Measurements from ENCODE around the gene CARNS1. TPM values are rescaled to one million over a fixed set of nuclear protein-coding genes. Genes with fewer than 3 reads are reported as not detected.

The CARNS1 gene
- total and polyA plus RNA-seq, 2 of the 13 experiments (the other 11 are each of a cell fraction or from before 2014, with no cell fraction given) = not detected

DNA sequence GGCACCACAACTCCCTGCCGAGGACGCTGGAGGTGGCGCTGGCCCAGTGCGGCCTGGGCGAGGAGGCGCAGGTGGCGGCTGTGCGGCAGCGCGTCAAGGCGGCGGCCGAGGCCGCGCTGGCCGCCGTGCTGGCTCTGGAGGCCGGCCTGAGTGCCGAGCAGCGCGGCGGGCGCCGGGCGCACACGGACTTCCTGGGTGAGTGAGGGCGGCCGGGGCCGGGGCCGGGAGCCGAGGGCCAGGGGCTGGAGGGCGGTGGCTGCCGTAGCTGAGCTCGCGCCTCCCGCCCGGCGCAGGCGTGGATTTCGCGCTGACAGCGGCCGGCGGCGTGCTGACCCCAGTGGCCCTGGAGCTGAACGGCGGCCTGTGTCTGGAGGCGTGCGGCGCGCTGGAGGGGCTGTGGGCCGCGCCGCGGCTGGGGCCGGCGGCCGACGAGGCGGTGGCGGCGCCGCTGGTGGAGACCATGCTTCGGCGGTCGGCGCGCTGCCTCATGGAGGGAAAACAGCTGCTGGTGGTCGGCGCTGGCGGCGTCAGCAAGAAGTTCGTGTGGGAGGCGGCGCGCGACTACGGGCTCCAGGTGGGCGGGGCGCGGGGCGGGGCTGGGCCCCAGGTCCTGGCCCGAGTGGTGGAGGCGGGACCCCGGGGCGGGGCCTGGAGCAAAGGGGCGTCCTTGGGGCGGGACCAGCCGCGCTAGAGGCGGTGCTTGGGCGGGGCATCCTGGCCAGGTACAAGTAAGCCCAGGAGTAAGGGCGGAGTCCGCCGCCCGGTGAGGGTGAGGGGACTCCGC, 5.4 kb downstream of the CARNS1 start (continued):
- TF ChIP-seq, protein P1, sequence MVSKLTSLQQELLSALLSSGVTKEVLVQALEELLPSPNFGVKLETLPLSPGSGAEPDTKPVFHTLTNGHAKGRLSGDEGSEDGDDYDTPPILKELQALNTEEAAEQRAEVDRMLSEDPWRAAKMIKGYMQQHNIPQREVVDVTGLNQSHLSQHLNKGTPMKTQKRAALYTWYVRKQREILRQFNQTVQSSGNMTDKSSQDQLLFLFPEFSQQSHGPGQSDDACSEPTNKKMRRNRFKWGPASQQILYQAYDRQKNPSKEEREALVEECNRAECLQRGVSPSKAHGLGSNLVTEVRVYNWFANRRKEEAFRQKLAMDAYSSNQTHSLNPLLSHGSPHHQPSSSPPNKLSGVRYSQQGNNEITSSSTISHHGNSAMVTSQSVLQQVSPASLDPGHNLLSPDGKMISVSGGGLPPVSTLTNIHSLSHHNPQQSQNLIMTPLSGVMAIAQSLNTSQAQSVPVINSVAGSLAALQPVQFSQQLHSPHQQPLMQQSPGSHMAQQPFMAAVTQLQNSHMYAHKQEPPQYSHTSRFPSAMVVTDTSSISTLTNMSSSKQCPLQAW (CRISPR knock-in tag; IDR thresholded peaks at IDR 0.05) = no peak
- TF ChIP-seq ARNTL (CRISPR knock-in tag; IDR thresholded peaks at IDR 0.05) = no peak
- TF ChIP-seq ZNF326 (CRISPR knock-in tag; IDR thresholded peaks at IDR 0.05; ENCODE audit: borderline replicate concordance) = no peak
- TF ChIP-seq, protein P2, sequence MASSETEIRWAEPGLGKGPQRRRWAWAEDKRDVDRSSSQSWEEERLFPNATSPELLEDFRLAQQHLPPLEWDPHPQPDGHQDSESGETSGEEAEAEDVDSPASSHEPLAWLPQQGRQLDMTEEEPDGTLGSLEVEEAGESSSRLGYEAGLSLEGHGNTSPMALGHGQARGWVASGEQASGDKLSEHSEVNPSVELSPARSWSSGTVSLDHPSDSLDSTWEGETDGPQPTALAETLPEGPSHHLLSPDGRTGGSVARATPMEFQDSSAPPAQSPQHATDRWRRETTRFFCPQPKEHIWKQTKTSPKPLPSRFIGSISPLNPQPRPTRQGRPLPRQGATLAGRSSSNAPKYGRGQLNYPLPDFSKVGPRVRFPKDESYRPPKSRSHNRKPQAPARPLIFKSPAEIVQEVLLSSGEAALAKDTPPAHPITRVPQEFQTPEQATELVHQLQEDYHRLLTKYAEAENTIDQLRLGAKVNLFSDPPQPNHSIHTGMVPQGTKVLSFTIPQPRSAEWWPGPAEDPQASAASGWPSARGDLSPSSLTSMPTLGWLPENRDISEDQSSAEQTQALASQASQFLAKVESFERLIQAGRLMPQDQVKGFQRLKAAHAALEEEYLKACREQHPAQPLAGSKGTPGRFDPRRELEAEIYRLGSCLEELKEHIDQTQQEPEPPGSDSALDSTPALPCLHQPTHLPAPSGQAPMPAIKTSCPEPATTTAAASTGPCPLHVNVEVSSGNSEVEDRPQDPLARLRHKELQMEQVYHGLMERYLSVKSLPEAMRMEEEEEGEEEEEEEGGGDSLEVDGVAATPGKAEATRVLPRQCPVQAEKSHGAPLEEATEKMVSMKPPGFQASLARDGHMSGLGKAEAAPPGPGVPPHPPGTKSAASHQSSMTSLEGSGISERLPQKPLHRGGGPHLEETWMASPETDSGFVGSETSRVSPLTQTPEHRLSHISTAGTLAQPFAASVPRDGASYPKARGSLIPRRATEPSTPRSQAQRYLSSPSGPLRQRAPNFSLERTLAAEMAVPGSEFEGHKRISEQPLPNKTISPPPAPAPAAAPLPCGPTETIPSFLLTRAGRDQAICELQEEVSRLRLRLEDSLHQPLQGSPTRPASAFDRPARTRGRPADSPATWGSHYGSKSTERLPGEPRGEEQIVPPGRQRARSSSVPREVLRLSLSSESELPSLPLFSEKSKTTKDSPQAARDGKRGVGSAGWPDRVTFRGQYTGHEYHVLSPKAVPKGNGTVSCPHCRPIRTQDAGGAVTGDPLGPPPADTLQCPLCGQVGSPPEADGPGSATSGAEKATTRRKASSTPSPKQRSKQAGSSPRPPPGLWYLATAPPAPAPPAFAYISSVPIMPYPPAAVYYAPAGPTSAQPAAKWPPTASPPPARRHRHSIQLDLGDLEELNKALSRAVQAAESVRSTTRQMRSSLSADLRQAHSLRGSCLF (CRISPR knock-in tag; IDR thresholded peaks at IDR 0.05; ENCODE audit: borderline replicate concordance) = no peak
- peak; percentile 39; the same call in 1 of the 2 replicates for TF ChIP-seq ZNF547 (CRISPR knock-in tag; IDR thresholded peaks at IDR 0.05)
- TF ChIP-seq FOXA1 (IDR thresholded peaks at IDR 0.05) = no peak
- no peak for TF ChIP-seq FOXA1 (CRISPR knock-in tag; IDR thresholded peaks at IDR 0.05)
- TF ChIP-seq ZBTB3 (CRISPR knock-in tag; IDR thresholded peaks at IDR 0.05; ENCODE audit: borderline replicate concordance, low read depth) = no peak
- TF ChIP-seq, protein P3, sequence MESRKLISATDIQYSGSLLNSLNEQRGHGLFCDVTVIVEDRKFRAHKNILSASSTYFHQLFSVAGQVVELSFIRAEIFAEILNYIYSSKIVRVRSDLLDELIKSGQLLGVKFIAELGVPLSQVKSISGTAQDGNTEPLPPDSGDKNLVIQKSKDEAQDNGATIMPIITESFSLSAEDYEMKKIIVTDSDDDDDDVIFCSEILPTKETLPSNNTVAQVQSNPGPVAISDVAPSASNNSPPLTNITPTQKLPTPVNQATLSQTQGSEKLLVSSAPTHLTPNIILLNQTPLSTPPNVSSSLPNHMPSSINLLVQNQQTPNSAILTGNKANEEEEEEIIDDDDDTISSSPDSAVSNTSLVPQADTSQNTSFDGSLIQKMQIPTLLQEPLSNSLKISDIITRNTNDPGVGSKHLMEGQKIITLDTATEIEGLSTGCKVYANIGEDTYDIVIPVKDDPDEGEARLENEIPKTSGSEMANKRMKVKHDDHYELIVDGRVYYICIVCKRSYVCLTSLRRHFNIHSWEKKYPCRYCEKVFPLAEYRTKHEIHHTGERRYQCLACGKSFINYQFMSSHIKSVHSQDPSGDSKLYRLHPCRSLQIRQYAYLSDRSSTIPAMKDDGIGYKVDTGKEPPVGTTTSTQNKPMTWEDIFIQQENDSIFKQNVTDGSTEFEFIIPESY (CRISPR knock-in tag; IDR thresholded peaks at IDR 0.05) = no peak
- no peak for TF ChIP-seq ZNF598 (CRISPR knock-in tag; IDR thresholded peaks at IDR 0.05; ENCODE audit: borderline replicate concordance)
- TF ChIP-seq KLF12 (CRISPR knock-in tag; IDR thresholded peaks at IDR 0.05; ENCODE audit: borderline replicate concordance) = no peak
- TF ChIP-seq, protein P4, sequence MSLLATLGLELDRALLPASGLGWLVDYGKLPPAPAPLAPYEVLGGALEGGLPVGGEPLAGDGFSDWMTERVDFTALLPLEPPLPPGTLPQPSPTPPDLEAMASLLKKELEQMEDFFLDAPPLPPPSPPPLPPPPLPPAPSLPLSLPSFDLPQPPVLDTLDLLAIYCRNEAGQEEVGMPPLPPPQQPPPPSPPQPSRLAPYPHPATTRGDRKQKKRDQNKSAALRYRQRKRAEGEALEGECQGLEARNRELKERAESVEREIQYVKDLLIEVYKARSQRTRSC (CRISPR knock-in tag; IDR thresholded peaks at IDR 0.05; ENCODE audit: low read depth) = no peak
- no peak for TF ChIP-seq SOX5 (CRISPR knock-in tag; IDR thresholded peaks at IDR 0.05; ENCODE audit: borderline replicate concordance)
- TF ChIP-seq NFIC (IDR thresholded peaks at IDR 0.05; ENCODE audit: low read length) = no peak
- no peak for TF ChIP-seq ZNF543 (CRISPR knock-in tag; IDR thresholded peaks at IDR 0.05)
- TF ChIP-seq TARDBP (CRISPR knock-in tag; IDR thresholded peaks at IDR 0.05) = no peak
- TF ChIP-seq, protein P5, sequence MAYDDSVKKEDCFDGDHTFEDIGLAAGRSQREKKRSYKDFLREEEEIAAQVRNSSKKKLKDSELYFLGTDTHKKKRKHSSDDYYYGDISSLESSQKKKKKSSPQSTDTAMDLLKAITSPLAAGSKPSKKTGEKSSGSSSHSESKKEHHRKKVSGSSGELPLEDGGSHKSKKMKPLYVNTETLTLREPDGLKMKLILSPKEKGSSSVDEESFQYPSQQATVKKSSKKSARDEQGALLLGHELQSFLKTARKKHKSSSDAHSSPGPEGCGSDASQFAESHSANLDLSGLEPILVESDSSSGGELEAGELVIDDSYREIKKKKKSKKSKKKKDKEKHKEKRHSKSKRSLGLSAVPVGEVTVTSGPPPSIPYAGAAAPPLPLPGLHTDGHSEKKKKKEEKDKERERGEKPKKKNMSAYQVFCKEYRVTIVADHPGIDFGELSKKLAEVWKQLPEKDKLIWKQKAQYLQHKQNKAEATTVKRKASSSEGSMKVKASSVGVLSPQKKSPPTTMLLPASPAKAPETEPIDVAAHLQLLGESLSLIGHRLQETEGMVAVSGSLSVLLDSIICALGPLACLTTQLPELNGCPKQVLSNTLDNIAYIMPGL (CRISPR knock-in tag; IDR thresholded peaks at IDR 0.05; ENCODE audit: borderline replicate concordance in 1 of 2, low read depth in 1 of 2) = no peak
- no peak for TF ChIP-seq ZNF44 (CRISPR knock-in tag; IDR thresholded peaks at IDR 0.05)
